Anterior cingulate cortex (tissue), 58 donors: ENCODE measurements around the gene INTS11.
"Not testable (repeated sequence)": the region's sequence is repeated elsewhere in the genome, so short reads cannot be mapped to it uniquely, and the experiment has no call there.

Source experiments
- DNase-seq, 58 donors: peaks; one replicate each; lab custom pipeline; 2025; lab: John Stamatoyannopoulos, UW

Gene INTS11

DNA sequence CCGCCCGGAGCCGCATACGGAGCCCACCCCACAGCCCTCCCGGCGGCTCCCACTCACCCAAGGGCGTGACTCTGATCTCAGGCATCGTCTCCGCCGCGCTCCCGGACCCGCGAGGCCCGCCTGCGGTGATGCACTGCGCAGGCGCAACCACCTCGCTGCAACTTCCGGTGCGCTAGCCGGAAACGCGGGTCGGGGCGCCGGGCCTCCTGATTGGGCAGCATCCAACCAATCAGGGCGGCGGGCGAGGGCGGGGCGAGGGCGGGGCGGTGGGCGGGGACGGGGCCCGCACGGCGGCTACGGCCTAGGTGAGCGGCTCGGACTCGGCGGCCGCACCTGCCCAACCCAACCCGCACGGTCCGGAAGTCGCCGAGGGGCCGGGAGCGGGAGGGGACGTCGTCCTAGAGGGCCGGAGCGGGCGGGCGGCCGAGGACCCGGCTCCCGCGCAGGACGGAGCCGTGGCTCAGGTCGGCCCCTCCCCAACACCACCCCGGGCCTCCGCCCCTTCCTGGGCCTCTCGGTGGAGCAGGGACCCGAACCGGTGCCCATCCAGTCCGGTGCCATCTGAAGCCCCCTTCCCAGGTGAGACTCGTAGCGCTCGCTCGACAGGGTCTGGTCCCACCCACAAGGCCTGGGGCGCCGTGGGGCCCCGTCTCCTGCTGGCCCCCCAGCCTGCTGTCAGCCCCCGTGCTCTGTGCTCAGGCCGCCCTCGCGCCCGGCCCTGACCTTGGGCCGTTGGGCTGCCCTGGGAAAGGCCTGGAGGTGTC is at the start of gene INTS11, which contains the start of gene CPTP:
TSS of gene INTS11 (minus strand) at position 137 of the 764 bp plus-strand sequence. CDS start at position 85, 52 bp downstream.
TSS of gene CPTP (plus strand) at position 279 of the 764 bp plus-strand sequence. CDS start 2,109 bp downstream, outside the sequence.
- DNase-seq = peak in 57 of 58 donors; percentile 43 to 92 (median 87)

GRCh38 chr1:1373815-1374588 is 49.5 kb upstream of the INTS11 start:
- DNase-seq = no peak

GRCh38 chr1:1373051-1373814 is 48.8 kb upstream of the INTS11 start:
- DNase-seq = no peak

DNA sequence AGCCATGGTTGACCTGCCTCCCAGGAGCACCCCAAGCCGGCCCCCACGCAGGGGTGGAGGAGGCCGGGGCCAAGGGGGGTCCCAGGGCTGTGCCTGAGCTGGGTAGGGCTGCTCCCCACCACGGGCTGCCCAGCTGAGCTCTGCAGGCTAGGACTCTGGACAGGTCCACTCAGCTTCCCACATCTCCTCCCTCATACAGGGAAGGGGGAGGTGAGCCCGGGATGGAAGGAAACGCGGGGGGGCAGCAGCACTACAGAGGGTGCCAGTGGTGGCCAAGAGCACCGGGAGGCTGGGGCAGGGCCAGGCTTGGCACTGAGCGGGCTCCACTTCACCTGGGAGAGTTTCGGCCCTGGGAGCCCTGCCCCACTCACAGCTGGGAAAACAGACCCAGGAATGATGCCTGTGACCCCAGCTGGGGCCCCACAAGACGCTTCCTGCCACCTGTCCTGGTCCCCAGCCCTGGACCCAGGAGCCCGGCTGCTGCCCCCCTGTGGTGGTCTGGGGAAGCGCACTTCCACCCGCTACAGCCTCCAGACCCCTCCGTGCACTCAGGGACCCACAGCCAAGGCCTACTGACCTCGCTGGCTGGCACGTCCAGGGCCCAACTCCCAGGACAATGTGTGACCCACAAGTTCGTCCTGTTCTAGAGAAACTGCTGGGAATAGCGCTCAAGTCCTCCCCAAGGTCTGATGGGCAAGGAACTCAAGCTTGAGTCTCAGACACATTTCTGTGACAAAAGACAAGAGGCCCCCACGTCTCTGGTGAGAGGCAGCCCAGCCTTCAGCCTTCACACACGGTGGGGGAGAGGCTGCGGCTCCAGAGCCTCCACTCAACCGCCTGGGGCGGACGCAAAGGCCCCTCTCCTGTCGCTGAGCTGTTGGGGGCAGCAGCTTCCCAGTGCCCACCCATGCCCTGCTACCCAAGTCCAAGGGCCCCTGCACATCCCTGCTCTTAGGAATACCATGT is 47.6 kb upstream of the INTS11 start:
- peak in 22 of 58 donors; percentile 8 to 61 (median 39) for DNase-seq

DNA sequence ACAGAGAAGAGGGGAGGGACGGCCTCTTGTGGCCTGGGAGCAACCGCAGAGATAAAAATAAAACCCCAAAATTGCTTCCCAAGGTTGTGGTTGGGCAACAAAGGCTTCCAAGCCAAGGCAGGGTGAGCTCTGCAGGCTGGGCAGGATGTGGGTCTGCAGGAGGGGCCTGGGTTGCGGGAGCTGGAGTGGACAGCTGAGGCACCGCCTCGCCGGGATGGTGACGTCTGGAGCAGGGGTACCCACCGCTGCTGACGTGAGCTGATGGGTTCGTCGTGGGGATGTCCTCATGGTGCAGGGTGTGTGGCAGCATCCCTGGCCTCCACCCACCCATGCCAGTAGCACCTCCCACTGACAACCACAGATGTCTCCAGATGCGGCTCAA is 46.9 kb upstream of the INTS11 start:
- DNase-seq = no peak

GRCh38 chr1:1370771-1371300 is 46.4 kb upstream of the INTS11 start:
- DNase-seq = no peak

DNA sequence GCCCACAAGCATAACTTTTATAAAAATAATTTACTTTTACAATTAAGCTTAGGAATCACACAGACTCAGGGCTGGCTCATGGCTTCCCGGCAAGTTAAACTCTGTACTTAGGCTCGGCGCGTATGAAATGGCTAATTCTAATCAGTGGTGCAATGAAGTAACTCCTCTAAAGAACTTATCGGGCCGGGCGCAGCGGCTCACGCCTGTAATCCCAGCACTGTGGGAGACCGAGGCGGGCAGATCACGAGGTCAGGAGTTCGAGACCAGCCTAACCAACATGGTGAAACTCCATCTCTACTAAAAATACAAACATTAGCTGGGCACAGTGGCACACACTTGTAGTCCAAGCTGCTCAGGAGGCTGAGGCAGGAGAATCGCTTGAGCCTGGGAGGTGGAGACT is 45.6 kb upstream of the INTS11 start:
- not testable (repeated sequence) for DNase-seq

DNA sequence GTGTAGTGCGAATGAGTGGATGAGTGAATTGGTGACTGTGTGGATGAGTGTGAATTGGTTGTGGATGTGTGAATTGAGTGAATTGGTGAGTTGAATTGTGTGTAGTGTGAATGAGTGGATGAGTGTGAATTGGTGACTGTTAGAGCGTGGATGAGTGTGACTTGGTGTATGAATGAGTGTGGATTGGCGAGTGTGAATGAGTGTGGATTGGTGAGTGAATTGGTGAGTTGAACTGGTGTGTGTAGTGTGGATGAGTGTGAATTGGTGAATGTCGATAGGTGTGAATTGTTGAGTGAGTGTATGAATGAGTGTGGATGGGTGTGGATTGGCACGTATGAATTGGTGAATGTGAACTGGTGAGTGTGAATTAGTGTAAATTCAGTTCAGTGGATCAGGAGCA is 42.9 kb upstream of the INTS11 start:
- DNase-seq = no peak

GRCh38 chr1:1366699-1367066 is 42.2 kb upstream of the INTS11 start:
- no peak for DNase-seq

GRCh38 chr1:1365875-1366698 is 41.6 kb upstream of the INTS11 start:
- DNase-seq = no peak

DNA sequence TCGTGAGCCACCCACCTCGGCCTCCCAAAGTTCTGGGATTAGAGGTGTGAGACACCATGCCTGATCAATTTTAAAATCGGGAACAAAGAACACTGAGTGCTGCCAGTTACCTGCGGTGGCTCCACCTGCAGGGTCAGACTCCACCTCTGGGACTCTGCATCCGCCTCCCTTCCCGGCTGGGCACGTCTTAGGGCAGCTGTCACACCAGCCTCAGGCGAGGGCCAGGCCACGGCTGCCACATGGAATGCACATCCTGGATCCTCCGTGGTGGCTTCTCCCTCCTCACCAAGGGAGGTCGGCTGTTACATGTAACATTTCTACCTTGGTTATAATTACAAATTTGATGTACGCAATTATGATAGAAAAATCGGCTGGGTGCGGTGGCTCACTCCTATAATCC is 39.8 kb upstream of the INTS11 start:
- DNase-seq = no peak

DNA sequence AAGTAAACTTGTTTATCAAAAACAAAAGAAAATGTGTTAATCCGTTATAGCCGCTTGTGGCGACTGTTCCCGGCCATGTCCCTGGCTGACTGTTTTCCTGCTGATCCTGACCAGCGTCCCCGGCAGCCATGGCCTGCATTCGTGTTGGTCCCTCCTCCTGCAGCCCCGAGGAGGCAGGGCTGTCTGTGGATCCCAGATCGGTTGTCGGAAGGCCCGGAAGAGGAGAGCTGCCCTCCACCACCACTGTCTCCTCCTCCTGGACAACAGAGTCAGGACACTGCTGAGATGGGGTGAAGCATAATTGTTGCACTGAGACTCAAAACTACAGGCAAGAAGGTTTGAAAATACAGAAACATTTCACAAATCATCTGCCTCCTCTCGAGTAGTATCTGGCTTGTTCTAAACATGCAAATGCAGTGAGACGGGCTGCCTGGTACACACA is 37.5 kb upstream of the INTS11 start:
- no peak for DNase-seq

GRCh38 chr1:1361233-1361981 is 36.9 kb upstream of the INTS11 start:
- DNase-seq = no peak

DNA sequence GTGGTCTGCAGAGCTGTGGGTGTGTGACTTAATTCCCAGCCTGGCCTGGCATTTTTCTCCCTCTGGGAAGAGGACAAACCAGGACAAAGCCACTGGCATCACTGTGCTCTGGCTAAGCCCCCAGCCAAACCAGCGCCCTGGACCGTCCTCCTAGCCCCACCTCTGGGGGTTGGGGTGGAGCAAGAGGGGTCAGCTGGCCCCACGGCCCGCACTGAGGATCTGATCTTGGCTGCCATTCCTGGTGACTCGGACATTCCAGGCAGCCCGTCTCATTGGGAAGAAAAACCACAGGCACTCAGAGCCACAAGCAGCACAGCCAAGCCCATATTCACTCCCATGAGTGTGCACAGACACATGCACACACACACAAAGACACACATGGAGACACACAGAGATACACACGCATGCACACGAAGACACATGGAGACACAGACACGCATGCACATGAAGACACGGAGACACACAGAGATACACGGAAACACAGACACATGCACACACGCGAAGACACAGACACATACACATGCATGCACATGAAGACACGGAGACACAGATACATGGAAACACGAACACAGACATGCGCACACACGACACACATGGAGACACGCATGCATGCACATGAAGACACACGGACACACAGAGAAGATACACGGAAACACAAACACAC is 36.2 kb upstream of the INTS11 start:
- DNase-seq = peak in 3 of 58 donors; percentile 30 to 66 (median 51)

DNA sequence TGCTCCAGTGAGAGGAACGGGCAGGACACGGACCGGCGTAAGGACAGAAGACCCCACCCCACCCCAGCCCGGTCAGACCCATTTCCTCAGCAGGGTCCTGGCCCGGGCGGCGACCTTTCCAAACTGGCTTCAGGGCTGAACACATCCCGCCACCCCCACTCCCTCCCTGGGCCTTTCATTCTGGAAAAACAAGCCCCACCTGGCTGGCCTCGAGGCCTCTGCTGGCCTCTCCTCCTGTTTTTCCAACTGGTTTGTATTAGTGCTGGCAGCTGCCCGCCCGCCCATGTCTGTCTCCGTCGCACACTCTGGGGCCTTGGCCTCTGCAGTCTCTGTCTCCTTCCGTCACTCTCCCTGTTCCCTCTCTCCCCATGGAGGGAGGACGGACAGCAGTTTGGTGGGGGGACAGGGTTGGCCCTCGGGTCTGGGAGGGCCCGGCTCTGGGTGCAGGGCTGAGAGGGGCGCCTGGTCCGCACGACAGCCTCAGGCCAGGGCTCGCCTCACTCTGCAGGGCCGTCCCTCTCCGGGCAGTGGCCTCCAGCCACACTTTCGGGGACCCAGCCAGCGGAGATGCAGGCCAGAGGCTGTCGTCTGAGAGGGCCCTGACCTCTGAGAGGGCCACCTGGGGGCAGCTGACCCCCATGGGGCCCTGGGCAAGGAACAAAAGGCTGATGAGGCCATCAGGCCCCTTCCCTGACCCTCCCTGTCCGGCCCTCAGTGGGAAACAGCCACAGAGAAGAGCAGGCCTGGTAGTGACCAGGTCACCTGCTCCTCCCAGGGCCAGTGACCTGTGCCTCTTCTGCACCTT is 35.4 kb upstream of the INTS11 start:
- no peak for DNase-seq

DNA sequence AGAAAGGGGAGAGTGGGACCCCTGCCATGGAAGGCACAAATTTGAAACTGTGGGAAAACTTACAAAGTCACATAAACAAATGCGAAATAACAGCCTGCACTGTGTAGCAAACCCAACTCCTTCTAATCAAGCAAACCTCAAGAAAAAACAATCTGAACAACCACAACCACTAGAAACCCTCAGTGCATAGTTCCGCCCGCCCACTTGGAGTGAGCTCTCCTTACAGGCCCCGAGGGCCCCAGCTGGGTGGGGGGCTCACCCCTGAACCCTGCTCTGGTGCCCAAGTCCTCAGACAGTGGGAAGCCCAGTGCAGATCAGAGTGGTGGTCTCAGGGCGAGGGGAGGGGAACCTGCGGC is 34.8 kb upstream of the INTS11 start:
- no peak for DNase-seq
